ENCODE results near the gene SLC38A4.

DNA sequence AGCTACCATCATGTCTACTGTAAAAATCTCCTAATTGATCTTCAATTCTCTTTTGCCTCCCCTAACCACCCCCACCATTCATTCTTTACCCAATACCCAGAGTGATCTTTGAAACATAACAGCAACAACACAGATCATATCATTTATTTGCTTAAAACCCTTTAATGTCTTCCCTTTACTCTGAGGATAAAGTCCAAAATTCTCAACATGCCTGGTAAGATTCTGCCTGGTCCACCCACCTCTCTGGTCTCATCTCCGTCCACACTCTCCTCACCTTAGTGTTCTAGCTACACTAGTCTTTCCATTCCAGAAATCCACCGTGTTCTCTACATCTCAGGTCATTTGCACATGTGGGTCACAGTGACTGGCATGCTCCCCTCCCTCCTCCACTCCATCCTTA lies 27.7 kb downstream of the SLC38A4 start:
- TF ChIP-seq, protein P1, sequence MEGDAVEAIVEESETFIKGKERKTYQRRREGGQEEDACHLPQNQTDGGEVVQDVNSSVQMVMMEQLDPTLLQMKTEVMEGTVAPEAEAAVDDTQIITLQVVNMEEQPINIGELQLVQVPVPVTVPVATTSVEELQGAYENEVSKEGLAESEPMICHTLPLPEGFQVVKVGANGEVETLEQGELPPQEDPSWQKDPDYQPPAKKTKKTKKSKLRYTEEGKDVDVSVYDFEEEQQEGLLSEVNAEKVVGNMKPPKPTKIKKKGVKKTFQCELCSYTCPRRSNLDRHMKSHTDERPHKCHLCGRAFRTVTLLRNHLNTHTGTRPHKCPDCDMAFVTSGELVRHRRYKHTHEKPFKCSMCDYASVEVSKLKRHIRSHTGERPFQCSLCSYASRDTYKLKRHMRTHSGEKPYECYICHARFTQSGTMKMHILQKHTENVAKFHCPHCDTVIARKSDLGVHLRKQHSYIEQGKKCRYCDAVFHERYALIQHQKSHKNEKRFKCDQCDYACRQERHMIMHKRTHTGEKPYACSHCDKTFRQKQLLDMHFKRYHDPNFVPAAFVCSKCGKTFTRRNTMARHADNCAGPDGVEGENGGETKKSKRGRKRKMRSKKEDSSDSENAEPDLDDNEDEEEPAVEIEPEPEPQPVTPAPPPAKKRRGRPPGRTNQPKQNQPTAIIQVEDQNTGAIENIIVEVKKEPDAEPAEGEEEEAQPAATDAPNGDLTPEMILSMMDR (conservative IDR thresholded peaks at IDR 0.05), result no peak
- TF ChIP-seq ZFX (IDR thresholded peaks at IDR 0.05), result no peak
